DND-41 (cell line): ENCODE measurements around the gene MIPOL1.

ENCODE experiments used
- CTCF ChIP-seq: IDR thresholded peaks from 2 replicates; pipeline ENCODE4 v1.5.1; 2012; ENCODE audit warnings: borderline replicate concordance, low read length, moderate library complexity, mild to moderate bottlenecking; ENCODE audit not compliant: poor library complexity, severe bottlenecking; ENCODE audit errors: extremely low read depth
- EZH2 ChIP-seq: IDR thresholded peaks from 3 replicates; pipeline ENCODE4 v1.6.1; 2012; ENCODE audit warnings: borderline replicate concordance, low read depth, mild to moderate bottlenecking, moderate library complexity, low read length, inconsistent platforms; ENCODE audit not compliant: severe bottlenecking

GRCh38 chr14:37416264-37416663 is 218.5 kb downstream of the MIPOL1 start:
- TF ChIP-seq CTCF (no peak), EZH2 (no peak)
